ENCODE data around the gene STAB1.

The STAB1 gene, protein sequence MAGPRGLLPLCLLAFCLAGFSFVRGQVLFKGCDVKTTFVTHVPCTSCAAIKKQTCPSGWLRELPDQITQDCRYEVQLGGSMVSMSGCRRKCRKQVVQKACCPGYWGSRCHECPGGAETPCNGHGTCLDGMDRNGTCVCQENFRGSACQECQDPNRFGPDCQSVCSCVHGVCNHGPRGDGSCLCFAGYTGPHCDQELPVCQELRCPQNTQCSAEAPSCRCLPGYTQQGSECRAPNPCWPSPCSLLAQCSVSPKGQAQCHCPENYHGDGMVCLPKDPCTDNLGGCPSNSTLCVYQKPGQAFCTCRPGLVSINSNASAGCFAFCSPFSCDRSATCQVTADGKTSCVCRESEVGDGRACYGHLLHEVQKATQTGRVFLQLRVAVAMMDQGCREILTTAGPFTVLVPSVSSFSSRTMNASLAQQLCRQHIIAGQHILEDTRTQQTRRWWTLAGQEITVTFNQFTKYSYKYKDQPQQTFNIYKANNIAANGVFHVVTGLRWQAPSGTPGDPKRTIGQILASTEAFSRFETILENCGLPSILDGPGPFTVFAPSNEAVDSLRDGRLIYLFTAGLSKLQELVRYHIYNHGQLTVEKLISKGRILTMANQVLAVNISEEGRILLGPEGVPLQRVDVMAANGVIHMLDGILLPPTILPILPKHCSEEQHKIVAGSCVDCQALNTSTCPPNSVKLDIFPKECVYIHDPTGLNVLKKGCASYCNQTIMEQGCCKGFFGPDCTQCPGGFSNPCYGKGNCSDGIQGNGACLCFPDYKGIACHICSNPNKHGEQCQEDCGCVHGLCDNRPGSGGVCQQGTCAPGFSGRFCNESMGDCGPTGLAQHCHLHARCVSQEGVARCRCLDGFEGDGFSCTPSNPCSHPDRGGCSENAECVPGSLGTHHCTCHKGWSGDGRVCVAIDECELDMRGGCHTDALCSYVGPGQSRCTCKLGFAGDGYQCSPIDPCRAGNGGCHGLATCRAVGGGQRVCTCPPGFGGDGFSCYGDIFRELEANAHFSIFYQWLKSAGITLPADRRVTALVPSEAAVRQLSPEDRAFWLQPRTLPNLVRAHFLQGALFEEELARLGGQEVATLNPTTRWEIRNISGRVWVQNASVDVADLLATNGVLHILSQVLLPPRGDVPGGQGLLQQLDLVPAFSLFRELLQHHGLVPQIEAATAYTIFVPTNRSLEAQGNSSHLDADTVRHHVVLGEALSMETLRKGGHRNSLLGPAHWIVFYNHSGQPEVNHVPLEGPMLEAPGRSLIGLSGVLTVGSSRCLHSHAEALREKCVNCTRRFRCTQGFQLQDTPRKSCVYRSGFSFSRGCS (N-terminal part only)

DNA sequence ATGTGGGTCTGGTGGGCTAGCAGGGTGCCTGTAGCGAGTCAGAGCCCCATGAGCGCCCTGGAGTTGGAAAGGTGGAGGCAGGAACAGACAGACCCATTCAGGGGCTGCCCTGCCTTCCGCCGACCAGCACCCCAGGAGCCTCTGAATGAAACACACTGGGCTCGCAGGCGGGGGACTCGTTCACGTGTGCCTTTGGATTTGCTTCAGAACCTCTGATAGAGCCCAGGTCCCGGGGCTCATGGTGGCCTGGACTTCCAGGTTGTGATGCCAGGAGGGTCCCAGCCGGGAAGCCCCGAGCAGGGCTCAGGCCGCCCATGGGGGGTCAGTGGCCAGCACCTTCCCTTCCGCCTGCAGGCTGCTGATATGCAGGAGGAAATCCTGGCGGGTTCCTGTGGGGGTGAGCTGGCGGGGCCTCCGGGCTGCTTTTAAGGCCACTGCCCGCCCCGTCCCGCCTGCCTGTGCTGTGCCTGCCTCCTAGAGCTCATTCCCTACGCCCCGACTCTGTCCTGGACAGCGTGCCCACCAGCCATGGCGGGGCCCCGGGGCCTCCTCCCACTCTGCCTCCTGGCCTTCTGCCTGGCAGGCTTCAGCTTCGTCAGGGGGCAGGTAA is at the start of gene STAB1:
Gene STAB1, plus strand, starts transcription at position 453 of the 610 bp plus-strand sequence. Its CDS starts 76 bp downstream, at position 529.
- DNase-seq (ENCODE audit: low read depth, low spot score) = no peak

DNA sequence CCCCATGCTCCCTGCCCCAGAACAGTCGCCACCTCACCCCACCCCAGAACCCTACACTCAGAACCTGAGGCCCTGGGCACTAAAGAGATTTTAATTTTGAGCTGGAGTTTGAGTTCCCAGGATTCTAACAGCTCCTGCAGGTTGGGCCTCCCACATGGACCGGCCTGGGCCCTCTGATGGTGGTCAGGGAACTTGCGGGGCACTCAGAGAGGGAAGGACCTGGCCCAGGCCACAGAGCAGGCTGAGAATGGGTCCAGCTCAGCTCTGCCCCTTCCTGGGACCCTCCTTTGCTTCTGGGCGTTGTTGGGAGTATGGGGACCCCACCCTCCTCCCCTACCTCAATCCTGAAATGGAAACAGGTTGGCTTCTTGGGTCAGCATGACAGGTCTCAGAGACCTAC is 49.1 kb upstream of the STAB1 start:
- no peak for DNase-seq (ENCODE audit: low read depth, low spot score)

DNA sequence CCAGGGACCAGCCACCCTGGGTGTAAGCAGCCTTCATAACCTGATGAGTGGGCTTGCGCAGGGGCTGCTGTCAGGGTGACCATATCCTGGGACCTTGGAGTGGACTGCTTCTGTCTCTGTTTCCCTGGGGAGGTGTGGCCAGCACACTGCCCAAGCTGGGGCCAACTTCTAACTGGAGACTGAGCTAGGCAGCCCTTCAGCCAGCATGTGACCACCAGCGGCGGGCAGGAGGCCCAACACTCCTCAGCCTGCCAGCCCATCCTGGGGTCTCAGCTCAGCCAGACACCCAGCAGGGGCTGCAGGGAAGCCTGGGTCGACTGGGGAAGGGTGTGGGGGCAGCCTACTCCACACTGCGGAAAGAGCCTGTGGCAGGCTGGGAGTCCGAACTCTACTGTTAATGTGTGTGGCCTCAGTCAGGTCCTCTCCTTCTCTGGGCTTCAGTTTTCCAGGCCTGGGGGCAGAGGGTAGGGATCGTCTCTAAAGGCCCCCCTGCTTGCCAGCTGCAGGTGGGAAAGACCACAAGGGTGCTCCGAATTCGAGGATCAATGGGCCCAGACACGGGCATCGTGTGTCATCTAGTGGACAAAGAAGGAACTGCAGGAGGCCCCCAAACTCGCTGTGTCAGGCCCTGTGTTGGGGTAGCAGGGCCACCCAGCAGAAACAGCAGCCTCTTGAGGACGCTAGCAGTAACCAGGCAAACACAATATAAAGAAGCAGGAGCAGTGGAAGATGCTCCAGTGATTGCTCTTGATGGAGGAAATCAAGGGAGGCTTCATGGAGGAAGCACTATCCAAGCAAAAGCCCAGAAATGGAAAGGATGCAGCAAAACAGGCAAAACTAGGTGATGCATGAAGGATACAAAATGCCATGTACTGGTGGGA is 48.3 kb upstream of the STAB1 start:
- DNase-seq (ENCODE audit: low read depth, low spot score) = no peak

DNA sequence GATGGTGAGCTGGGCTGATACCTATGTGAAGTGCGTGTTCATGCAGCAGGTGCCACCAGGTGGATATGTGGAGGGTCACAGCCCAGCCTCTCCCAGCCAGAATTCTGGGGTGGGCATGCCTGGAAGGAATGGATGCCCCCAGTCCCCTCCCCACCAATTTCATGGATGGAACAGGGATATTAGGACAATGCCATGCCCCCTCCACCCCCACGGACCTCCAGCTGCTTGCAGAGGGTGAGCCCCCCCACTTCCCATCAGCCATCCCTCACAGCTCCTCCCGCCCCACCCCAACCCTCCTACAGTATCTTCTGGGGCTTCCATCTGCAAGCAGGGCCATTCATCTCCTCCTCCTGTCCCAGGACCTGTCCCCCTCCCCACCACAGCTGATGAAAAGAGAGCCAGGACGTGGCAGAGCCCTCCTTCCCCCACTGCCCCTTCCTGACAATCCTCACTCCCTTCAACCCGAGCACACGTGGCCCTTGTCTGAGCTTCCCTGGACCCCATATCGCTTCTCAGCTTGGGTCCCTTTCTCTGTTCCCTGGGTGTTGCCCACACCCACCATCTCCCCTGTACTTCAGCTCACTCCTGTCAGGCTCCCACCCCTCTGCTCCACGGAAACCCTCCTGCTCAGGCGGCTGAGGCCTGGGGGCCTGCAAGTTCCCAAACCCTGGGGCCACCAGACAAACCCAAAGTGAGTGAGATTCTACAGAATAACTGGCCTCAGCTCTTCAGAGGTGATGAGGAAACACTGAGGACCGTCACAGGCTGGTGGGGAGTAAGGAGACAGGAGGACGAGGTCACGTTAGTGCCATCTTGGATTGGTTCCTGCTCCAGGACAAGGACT is 47.4 kb upstream of the STAB1 start:
- DNase-seq (ENCODE audit: low read depth, low spot score) = no peak

DNA sequence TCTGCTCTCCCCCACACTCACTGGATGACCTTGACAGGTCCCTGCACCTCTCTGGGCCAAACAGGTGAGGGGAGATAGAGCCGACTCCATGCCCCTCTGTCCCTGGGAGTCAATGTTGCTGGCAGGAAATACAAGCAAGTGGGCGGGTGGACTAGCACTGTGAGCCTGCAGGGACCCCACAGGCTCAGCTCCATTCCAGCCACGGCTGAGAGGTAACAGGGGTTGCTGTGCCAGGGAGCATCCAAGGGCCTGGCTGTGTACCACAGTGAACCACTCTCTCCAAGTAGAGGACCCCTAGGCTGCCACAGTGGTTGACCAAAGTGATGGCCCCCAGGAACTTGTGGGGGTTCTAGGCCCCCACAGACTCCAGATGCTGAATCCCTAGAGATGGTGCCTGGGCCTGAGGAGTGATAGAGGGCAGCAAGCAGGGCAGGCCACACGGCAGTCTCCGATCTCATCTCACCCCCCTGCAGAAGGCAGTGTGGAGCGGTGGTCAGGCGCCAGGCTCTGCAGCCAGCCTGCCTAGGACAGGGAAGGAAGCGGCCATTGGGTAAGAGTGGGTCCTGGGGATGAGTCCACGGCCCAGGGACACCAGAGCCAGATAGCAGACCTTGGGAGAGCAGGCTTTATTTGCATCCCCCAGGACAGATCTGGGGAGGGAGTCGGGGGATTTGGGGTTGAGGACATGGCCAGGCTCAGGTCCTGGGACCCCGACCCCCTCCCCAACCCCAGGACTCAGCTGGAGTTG is 44.5 kb upstream of the STAB1 start:
- DNase-seq (ENCODE audit: low read depth, low spot score) = no peak

DNA sequence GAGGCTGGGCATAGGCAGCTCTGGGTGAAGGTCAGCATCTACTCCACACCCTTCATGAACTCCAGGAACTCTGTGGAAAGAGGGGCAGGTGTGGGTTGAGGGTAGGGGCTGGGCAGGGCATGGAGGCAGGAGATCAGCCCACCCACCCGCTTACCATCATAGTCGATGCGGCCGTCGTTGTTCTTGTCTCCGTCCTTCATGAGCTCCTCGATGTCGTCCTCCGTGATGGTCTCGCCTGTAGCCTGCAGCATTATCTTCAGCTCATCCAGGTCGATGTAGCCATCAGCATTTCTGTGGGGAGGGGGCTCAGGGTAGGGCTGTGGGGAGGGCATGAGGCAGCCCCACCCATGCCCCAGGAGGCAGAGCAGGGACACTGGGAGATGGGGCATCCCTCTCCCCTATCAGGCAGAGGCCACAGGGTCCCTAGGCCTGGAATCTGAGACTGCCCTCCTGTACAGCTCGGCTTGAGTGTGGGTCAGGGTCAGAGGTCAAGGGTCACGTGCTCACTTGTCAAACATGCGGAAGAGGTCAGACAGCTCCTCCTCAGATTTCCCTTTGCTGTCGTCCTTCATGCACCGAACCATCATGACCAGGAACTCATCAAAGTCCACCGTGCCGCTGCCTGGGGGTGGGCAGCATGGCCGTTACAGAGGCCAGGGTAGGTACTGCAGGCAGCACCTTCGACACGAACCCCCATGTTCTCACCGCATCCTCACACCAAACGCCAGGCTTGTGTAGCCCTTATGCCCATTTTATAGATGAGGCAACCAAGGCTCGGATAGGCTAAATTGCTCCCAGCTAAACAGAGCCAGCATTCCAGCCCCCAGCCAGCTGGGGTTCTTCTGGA is 43.7 kb upstream of the STAB1 start:
- no peak for DNase-seq (ENCODE audit: low read depth, low spot score)

DNA sequence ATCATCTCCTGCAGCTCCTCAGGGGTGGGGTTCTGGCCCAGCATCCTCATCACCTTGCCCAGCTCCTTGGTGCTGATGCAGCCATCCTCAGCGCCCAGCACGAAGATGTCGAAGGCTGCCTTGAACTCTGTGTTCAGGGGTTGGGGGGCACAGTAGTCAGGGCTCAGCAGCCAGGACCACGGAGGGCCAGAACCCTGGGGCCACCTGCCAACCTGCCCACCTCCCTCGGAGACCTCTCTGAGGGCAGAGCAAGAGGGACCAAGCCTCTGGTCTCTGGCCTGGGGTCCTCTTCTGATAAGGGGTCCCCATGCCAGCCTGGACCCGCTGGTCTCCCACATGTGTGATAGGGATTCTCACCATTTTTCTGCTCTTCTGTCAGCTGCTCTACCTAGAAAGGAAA is 43.0 kb upstream of the STAB1 start:
- no peak for DNase-seq (ENCODE audit: low read depth, low spot score)

DNA sequence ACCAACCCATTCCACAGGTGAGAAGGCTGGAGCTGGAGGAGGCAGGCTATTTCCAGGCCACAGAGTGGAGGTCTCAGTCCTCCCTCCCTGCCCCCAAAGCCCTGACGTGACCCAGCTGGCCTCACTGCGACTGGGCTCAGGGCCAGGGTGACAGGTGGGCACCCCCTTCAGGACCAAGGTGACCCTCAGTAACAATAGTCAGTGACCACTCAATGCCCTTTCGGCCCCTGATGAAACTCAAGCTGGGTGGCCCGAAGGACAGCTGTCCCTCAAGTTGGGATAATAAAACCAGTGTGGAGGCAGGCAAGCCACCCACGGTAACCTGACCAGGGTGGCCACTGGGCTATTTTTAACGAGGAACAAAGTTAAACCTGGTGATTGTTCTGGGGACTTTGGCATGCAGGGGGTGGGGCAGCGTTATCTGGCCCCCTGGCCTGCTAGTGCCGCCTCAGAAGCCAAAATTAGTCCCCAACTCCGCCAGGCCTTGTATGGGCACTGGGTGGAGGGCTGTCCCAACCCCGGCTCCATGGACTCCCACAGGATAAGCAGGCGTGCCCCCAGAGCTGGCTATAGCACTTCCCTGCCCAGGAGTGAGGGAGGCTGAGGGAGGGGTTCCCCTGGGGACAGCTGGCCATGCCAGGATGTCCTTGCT is 42.4 kb upstream of the STAB1 start:
- no peak for DNase-seq (ENCODE audit: low read depth, low spot score)

DNA sequence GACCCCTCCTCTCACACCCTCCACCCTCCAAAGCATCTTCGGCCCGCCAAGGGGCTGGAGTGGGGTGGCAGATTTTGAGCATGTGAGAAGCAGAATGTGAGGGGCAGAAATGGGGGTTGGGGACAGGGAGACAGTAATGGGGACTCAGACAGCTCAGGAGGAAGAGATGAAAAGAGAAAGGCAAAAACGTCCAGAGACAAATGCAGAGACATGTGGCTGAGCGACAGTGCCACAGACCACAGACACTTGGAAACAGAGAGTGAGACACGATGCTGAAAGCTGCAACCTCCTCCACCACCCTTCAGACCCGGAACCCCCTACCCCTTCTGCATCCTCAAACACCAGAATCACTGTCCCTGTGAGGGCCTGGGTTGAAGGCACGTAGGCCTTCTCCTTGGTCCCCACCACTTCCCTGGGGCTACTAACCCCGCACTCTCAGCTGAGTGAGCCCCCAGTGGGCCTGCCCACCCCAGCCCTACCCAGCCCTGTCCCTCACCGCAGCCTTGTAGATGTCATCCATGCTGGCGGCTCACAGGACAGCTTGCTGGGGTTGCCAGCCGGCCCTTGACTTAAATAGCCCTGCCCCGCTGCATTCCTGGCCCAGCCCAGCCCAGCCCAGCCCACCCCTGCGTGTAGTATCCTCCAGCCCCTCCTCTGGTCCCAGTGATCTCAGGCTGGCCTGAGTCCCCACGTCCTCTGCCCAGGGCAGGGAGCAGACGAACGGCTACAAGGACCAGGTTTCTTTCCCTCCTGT is 41.5 kb upstream of the STAB1 start, which contains the start of gene TNNC1:
Gene TNNC1, minus strand, starts transcription at position 546 of the 754 bp plus-strand sequence. Its CDS starts 26 bp downstream, at position 520.
- no peak for DNase-seq (ENCODE audit: low read depth, low spot score)

DNA sequence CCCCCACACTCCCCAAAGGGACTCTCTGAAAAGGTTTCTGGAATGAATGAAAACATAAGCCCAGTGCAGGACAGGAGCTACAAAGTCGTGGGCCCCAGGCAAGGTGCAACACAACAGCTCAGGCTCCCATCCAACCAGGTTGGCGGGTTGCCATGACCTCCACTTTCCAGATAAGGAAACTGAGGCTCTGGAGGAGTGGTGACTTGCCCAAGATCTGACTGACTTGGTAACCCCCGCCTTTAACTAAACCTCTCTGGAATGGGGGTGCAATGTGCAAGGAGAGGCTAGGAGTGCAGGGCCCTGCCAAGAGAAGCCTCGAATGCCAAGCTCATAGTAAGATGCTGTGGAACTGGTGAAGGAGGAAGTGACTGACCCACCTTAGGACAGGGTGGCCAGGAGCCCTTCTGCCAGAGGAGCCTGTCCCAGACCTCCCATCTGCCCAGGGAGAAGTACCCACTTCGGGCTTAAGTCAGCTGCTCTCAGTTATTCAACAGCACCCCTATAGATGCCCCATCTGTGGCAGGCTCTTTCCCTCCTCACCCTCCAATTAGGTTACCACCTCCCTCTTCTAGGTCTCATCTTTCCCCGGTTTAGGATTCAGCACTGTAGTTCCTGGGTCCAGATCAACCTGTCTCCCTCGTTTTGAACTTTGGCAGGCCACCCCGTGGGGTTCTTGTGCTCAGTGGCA is 40.7 kb upstream of the STAB1 start:
- no peak for DNase-seq (ENCODE audit: low read depth, low spot score)

DNA sequence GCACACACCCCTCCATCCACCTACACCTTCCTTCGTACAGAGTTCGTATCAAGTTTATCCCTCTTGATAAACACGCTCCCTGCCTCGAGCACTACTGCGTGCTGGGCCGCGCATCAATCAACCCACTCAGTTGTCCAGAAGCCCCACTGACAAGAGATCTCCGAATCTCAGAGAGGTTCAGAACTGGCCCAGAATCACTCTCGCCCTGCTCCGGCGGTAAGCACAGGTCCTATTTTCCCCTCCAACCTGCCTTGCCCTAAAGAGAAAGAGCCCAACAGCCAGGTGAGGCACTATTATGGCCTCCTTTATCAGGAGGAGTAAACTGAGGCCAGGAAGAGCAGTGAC is 40.2 kb upstream of the STAB1 start:
- no peak for DNase-seq (ENCODE audit: low read depth, low spot score)

DNA sequence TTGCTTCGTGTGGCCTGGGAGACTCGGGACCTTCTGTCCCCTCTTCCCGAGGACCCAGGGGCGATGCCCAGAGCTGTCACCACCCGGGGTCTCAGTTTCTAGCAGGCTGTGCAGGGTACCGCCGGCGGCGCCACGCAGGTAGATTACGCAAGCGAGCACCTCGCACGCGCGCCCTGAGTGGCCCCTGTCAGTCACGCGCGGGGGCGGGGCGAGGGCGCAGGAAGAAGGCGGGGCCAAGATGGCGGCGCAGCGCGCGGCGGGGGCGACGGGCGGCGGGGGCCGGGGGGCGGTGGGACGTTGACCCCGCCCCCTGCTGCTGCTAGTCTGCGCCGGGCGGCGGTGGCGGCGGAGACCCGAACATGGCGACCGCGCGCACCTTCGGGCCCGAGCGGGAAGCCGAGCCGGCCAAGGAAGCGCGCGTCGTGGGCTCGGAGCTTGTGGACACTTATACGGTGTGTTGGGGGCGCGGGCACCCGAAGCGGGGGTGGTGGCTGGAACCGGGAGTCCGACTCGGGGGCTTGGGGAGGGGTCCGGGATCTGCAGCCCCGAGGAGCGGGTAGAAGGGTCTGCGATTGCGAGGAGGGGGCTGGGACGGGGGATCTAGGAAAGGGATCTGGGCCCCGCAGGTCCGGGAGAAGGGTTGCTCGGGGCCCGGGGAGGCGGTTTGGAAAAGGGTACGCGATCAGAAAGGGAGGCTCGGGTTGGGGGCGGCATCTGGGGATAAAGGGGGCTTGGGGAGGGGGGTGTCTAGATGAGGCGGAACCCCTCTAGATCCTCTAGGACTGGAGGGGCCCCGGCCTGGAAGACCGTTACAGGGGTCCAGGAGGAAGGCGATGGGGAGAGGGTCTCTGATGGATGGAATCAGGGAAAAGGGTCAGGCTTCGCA is 39.6 kb upstream of the STAB1 start, which contains the start of gene NISCH:
Gene NISCH, plus strand, starts transcription at position 322 of the 886 bp plus-strand sequence. Its CDS starts 38 bp downstream, at position 360.
- DNase-seq (ENCODE audit: low read depth, low spot score) = no peak

DNA sequence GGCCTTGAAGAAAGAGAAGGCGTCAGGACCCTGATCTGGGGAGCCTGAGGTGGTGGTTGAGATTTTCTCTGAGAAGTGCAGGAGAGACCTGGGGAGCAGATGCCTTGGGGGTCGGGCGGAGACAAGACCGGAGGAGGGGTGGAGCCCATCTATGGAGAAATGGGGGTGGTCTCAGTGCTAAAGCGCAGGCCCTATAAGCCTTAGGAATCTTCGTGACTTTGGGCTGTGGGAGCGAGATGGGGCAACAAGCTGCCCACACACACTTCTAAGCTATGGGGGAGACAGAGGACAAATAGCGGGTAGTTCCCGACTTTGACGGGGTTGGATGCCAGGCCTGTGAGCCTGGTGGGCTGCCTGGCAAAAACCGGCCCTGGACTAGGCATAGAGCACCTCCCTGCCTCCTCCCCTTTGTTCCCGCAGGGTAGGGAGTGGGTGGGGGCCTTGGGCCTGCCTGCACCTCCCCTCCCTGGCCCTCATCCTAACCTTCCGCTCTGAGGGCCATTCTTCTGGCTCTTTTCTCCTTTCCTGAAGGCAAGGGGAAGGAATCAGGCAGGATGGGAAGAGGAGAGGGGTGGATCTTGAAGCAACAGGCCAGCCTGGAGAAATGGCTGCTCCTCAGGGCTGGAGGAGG is 38.9 kb upstream of the STAB1 start:
- no peak for DNase-seq (ENCODE audit: low read depth, low spot score)

DNA sequence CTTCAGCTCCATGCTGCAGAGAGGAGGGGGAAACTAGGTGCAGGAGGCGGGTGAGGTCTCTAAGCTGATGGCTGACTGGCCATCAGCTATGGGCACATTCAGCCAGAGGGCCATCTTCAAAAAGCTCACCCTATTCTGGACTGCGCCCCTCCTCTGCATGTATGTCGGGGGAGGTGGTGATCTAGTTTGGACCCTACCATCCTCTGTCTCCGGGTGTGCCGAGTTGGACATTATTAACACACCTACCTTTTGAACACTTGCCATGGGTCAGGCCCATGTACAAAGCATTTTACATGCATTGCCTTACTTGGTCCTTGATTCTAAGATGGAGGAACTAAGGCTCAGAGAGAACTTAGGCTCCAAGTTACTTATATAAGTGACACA is 38.3 kb upstream of the STAB1 start:
- DNase-seq (ENCODE audit: low read depth, low spot score) = no peak

Measured in brain pericyte (primary cell).